Measurements from ENCODE around the gene AHCTF1. TPM values are rescaled to one million over a fixed set of nuclear protein-coding genes. Genes with fewer than 3 reads are reported as not detected.

Gene AHCTF1
- 27.9 and 48.6 TPM in 2 replicates for total RNA-seq

GRCh38 chr1:246931549-246932365, at the start of gene AHCTF1:
Gene AHCTF1, minus strand, starts transcription at chr1:246931948. Its CDS starts 13,578 bp downstream, at chr1:246918370.

Other genes with a start within 250 kb of the AHCTF1 start
- 42.5 and 44.5 TPM in 2 replicates for gene SCCPDH, start 207.5 kb downstream of the AHCTF1 start, total RNA-seq
- gene ZNF695, start 76.1 kb upstream of the AHCTF1 start, total RNA-seq, result 0.59 and 1.7 TPM in 2 replicates
- 1.8 and 2.2 TPM in 2 replicates for gene ZNF670, start 146.9 kb upstream of the AHCTF1 start, total RNA-seq
- 6.0 and 12.8 TPM in 2 replicates for gene ZNF669, start 172.4 kb upstream of the AHCTF1 start, total RNA-seq
- 48.6 and 91.5 TPM in 2 replicates for gene ZNF124, start 240.1 kb upstream of the AHCTF1 start, total RNA-seq

All from smooth muscle cell of the umbilical artery (primary cell).